H1 (cell line): ENCODE results near the gene TLR7. TPM values are rescaled to one million over a fixed set of nuclear protein-coding genes. Genes with fewer than 3 reads are reported as not detected.

Experiments used
- CTCF ChIA-PET: fragments of 300-600 bp; sonication (Branson Sonifier 250); formaldehyde crosslinking; loops from one replicate; lab custom pipeline; 2021; ENCODE audit not compliant: partially characterized antibody; lab: Charles Lee
- POLR2A ChIA-PET: fragments of 300-600 bp; sonication (Branson Sonifier 250); formaldehyde crosslinking; loops from one replicate; lab custom pipeline; 2021; ENCODE audit warnings: inconsistent platforms; ENCODE audit not compliant: partially characterized antibody; lab: Charles Lee
- DNase-seq, 2 experiments: peaks; one replicate each; pipeline versions ENCODE4 v3.0.0 to v3.0.0-alpha.2; 2010 to 2022; ENCODE audit warnings: low spot score in 2 of 2, low read depth in 1 of 2, mixed read lengths in 1 of 2
- FAIRE-seq: peaks from 2 replicates; lab custom pipeline; 2011; peaks lifted over from hg19 to GRCh38; lab: Jason Lieb, UNC
- H2AFZ ChIP-seq: 2 replicates; pipeline ENCODE4 v1.8.1; 2012; ENCODE audit warnings: low read length, inconsistent platforms
- H2AK5ac ChIP-seq: 2 replicates; pipeline ENCODE4 v1.6.1; 2013; ENCODE audit warnings: low read depth, low read length
- H2BK120ac ChIP-seq: replicated peaks from 2 replicates; pipeline ENCODE3; 2013; ENCODE audit warnings: low read depth, low read length, inconsistent platforms
- H2BK12ac ChIP-seq: 2 replicates; pipeline ENCODE4 v1.6.1; 2013; ENCODE audit warnings: low read depth, low read length
- H2BK15ac ChIP-seq: 2 replicates; pipeline ENCODE4 v1.6.1; 2013; ENCODE audit warnings: low read length
- H2BK20ac ChIP-seq: 2 replicates; pipeline ENCODE4 v1.6.1; 2013; ENCODE audit warnings: low read length
- H2BK5ac ChIP-seq: 2 replicates; pipeline ENCODE4 v1.6.1; 2013; ENCODE audit warnings: low read depth, low read length
- H3K14ac ChIP-seq: 2 replicates; pipeline ENCODE4 v1.6.1; 2013; ENCODE audit warnings: inconsistent platforms; ENCODE audit not compliant: insufficient read length
- H3K18ac ChIP-seq: 2 replicates; pipeline ENCODE4 v1.6.1; 2013; ENCODE audit warnings: low read length; ENCODE audit errors: extremely low read depth
- H3K23ac ChIP-seq: 2 replicates; pipeline ENCODE4 v1.6.1; 2013; ENCODE audit warnings: inconsistent platforms; ENCODE audit not compliant: insufficient read length
- H3K23me2 ChIP-seq: 2 replicates; pipeline ENCODE4 v1.6.1; 2013; ENCODE audit warnings: low read depth, low read length
- H3K27ac ChIP-seq: 2 replicates; pipeline ENCODE4 v1.6.1; 2011; ENCODE audit warnings: low read depth, low read length, inconsistent platforms
- H3K27me3 ChIP-seq, 4 experiments: replicated peaks in 1 of 4; 1 replicate in 1 of 4; 2 replicates in 3 of 4; pipeline versions ENCODE4 v1.6.1 to v1.8.1; 2011 to 2013; ENCODE audit warnings: low read length in 3 of 4, mild to moderate bottlenecking in 3 of 4, inconsistent platforms in 2 of 4, mixed read lengths in 2 of 4, moderate library complexity in 1 of 4; ENCODE audit not compliant: control insufficient read depth in 3 of 4, insufficient read depth in 3 of 4; ENCODE audit errors: extremely low read depth in 1 of 4
- H3K36me3 ChIP-seq, 4 experiments: 2 replicates each; pipeline versions ENCODE4 v1.6.1 to v1.8.1; 2011 to 2013; ENCODE audit warnings: mild to moderate bottlenecking in 4 of 4, low read length in 3 of 4, moderate library complexity in 2 of 4, control low read depth in 1 of 4, inconsistent platforms in 1 of 4; ENCODE audit not compliant: insufficient read depth in 4 of 4, control insufficient read depth in 2 of 4
- H3K4ac ChIP-seq: replicated peaks from 2 replicates; pipeline ENCODE3; 2013; ENCODE audit warnings: low read length, low read depth, mixed read lengths, inconsistent platforms; ENCODE audit not compliant: insufficient read length
- H3K4me1 ChIP-seq, 4 experiments: replicated peaks in 1 of 4; 1 replicate in 1 of 4; 2 replicates in 3 of 4; pipeline versions ENCODE4 v1.6.1 to v1.8.1; 2011 to 2013; ENCODE audit warnings: low read length in 3 of 4, inconsistent platforms in 2 of 4, mixed read lengths in 1 of 4; ENCODE audit not compliant: insufficient read depth in 4 of 4, control insufficient read depth in 3 of 4
- H3K4me2 ChIP-seq, 2 experiments: 2 replicates each; pipeline versions ENCODE4 v1.6.1 to v1.8.1; 2011 to 2013; ENCODE audit warnings: low read depth in 2 of 2, low read length in 2 of 2, control low read depth in 1 of 2, inconsistent platforms in 1 of 2, mild to moderate bottlenecking in 1 of 2; ENCODE audit not compliant: insufficient read depth in 1 of 2
- H3K4me3 ChIP-seq, 4 experiments: fragments of 200-600, 300-600 bp in 1 of 4; sonication (generic), shearing (Covaris generic), sonication (Bioruptor Twin) in 1 of 4; 2 replicates each; pipeline versions ENCODE4 v1.5.1 to v1.8.1; 2011 to 2016; ENCODE audit warnings: low read length in 4 of 4, low read depth in 3 of 4, control low read depth in 2 of 4, inconsistent platforms in 2 of 4, mild to moderate bottlenecking in 2 of 4, mixed read lengths in 1 of 4, moderate library complexity in 1 of 4; ENCODE audit not compliant: insufficient read depth in 2 of 4; ENCODE audit errors: extremely low read depth in 1 of 4
- H3K56ac ChIP-seq: replicated peaks from 2 replicates; pipeline ENCODE3; 2013; ENCODE audit warnings: low read depth, mild to moderate bottlenecking, mixed read lengths, low read length, inconsistent platforms; ENCODE audit not compliant: insufficient read length
- H3K79me1 ChIP-seq: 2 replicates; pipeline ENCODE4 v1.6.1; 2013; ENCODE audit warnings: low read depth, low read length, control low read depth
- H3K79me2 ChIP-seq, 2 experiments: 2 replicates each; pipeline versions ENCODE4 v1.6.1 to v1.8.1; 2012 to 2013; ENCODE audit warnings: low read length in 2 of 2, mild to moderate bottlenecking in 2 of 2, inconsistent platforms in 1 of 2; ENCODE audit not compliant: insufficient read depth in 2 of 2, control insufficient read depth in 1 of 2
- H3K9ac ChIP-seq, 4 experiments: replicated peaks in 1 of 4; 1 replicate in 1 of 4; 2 replicates in 3 of 4; pipeline versions ENCODE4 v1.6.1 to v1.8.1; 2011 to 2013; ENCODE audit warnings: low read depth in 3 of 4, low read length in 3 of 4, control low read depth in 2 of 4, mild to moderate bottlenecking in 2 of 4, moderate library complexity in 2 of 4, inconsistent platforms in 1 of 4; ENCODE audit errors: extremely low read depth in 1 of 4
- H3K9me3 ChIP-seq, 2 experiments: 2 replicates each; pipeline versions ENCODE4 v1.6.1 to v1.8.1; 2012 to 2013; ENCODE audit warnings: mild to moderate bottlenecking in 2 of 2, moderate library complexity in 2 of 2, control low read depth in 1 of 2, inconsistent platforms in 1 of 2, low read depth in 1 of 2, low read length in 1 of 2, mixed read lengths in 1 of 2; ENCODE audit not compliant: insufficient read depth in 2 of 2
- H4K20me1 ChIP-seq, 2 experiments: replicated peaks in 1 of 2; 2 replicates each; pipeline versions ENCODE3 to v1.8.1; 2011 to 2013; ENCODE audit warnings: inconsistent platforms in 2 of 2, low read length in 2 of 2, mild to moderate bottlenecking in 1 of 2; ENCODE audit not compliant: insufficient read depth in 2 of 2, control insufficient read depth in 1 of 2
- H4K5ac ChIP-seq: 2 replicates; pipeline ENCODE4 v1.6.1; 2013; ENCODE audit warnings: low read length, low read depth, mixed read lengths, inconsistent platforms; ENCODE audit not compliant: insufficient read length
- H4K8ac ChIP-seq: 2 replicates; pipeline ENCODE4 v1.8.0; 2013; ENCODE audit warnings: mild to moderate bottlenecking, moderate library complexity, low read length, inconsistent platforms; ENCODE audit not compliant: insufficient read depth; ENCODE audit errors: extremely low read depth
- H4K91ac ChIP-seq: replicated peaks from 2 replicates; pipeline ENCODE3; 2013; ENCODE audit warnings: low read length, mixed read lengths, inconsistent platforms; ENCODE audit not compliant: insufficient read length
- JUND ChIP-seq: IDR thresholded peaks from 2 replicates; pipeline ENCODE4 v1.6.1; 2011; ENCODE audit warnings: mild to moderate bottlenecking, improper control_type of control experiment, low read length
- WGBS, 2 experiments: shearing (Covaris generic) in 1 of 2; methylation state at CpG; one replicate each; pipeline versions ENCODE4 v1.1.6 to v1.1.7; 2013 to 2015; ENCODE audit warnings: low lambda C conversion rate in 2 of 2, mixed read lengths in 2 of 2, inconsistent platforms in 1 of 2, low coverage in 1 of 2, missing lambda C conversion rate in 1 of 2; ENCODE audit not compliant: insufficient replicate concordance in 2 of 2, insufficient coverage in 1 of 2, insufficient read length in 1 of 2; ENCODE audit errors: extremely low coverage in 1 of 2, missing lambda C conversion rate in 1 of 2; 5-methylcytosine and 5-hydroxymethylcytosine counted together
- polyA plus RNA-seq, 7 experiments: library from polyadenylated mRNA; depleted of rRNA in 3 of 7; stranded (reverse) in 5 of 7; unstranded in 2 of 7; fragments of >200 nt in 5 of 7; fragments of 200-250 nt in 2 of 7; gene quantifications; 1 replicate in 5 of 7; 2 replicates in 1 of 7; 4 replicates in 1 of 7; pipeline versions ENCODE4 v1.2.1 to v1.2.3, GENCODE V29; 2011 to 2013; ENCODE audit warnings: missing spikeins in 2 of 7, mixed read lengths in 2 of 7
- total RNA-seq: library from RNA; stranded (reverse); fragmentation: NEBNext Ultra II Directional; extraction: Animal tissue kit (Norgen Biotek cat#: 25700); gene quantifications from 2 replicates; pipeline ENCODE4 v1.2.1, GENCODE V29; 2021

TLR7 gene
- total and polyA plus RNA-seq, 2 of the 8 experiments (the other 6 are each of a cell fraction or from before 2014, with no cell fraction given) = 0.02 TPM; not detected in 1

GRCh38 chrX:12881914-12882313, 15.0 kb downstream of the TLR7 start:
- Histone ChIP-seq H3K27ac (no peak overlapping the region), H4K5ac (no peak overlapping the region), H2BK20ac (no peak overlapping the region), H3K18ac (no peak overlapping the region), H3K27me3 (no peaks in the 10 kb centered on the region), H2BK5ac (no peak overlapping the region), H3K36me3 (no peaks in the 10 kb centered on the region), H3K4me1 (no peaks in the 10 kb centered on the region), H3K14ac (no peak overlapping the region), H3K4me2 (no peak overlapping the region), H3K4me3 (no peak overlapping the region), H2AFZ (no peak overlapping the region), H4K91ac (no peak overlapping the region), H2BK120ac (no peak overlapping the region), H3K56ac (no peak overlapping the region), H2BK12ac (no peak overlapping the region), H2AK5ac (no peak overlapping the region), H3K9me3 (no peaks in the 10 kb centered on the region), H3K9ac (no peak overlapping the region), H3K79me2 (no peaks in the 10 kb centered on the region), H3K23me2 (no peaks in the 10 kb centered on the region), H2BK15ac (no peak overlapping the region), H4K20me1 (no peaks in the 10 kb centered on the region), H3K4ac (no peak overlapping the region), H3K79me1 (no peaks in the 10 kb centered on the region), H3K23ac (no peak overlapping the region), H4K8ac (no peak overlapping the region)
- ChIA-PET CTCF (no interaction called here), POLR2A (no interaction called here)
- TF ChIP-seq JUND = no peak
- 100% methylated on average over 1 of the region's 2 CpGs; no CpG with 5 or more reads in 1 of the 2 experiments for WGBS, 2 experiments
- FAIRE-seq (no peak), DNase-seq (no peak)
